HepG2 (cell line): ENCODE measurements around the gene TMEM184C. TPM values are rescaled to one million over a fixed set of nuclear protein-coding genes. Genes with fewer than 3 reads are reported as not detected.

ENCODE experiments used
- ATAC-seq: fragments of 200-7000 bp; cut with Tn5 transposase; 3 replicates; pipeline ENCODE4 v1.9.1; 2020; ENCODE audit warnings: mild to moderate bottlenecking, moderate library complexity
- BruUV-seq: library from RNA; stranded (reverse); fragments of 400-500 nt; replicated peaks from 2 replicates; lab custom pipeline; 2021; lab: Mats Ljungman, UMichigan
- CTCF ChIA-PET: fragments of 300-600 bp; formaldehyde crosslinking; extraction: SDS; loops from one replicate; lab custom pipeline; 2021; ENCODE audit warnings: low total read pairs, inconsistent platforms, low intra/inter-chr PET ratio; lab: Yijun Ruan, JAX
- POLR2A ChIA-PET: fragments of 350-600 bp; sonication (Branson Sonifier 250); formaldehyde crosslinking; loops from one replicate; lab custom pipeline; 2020; ENCODE audit warnings: antibody characterized with exemption, inconsistent platforms; lab: Yijun Ruan, JAX
- DNase-seq: peaks from one replicate; pipeline ENCODE4 v3.0.0-alpha.2; 2015; ENCODE audit warnings: low spot score
- FAIRE-seq: peaks from 3 replicates; lab custom pipeline; 2011; peaks lifted over from hg19 to GRCh38; lab: Jason Lieb, UNC
- H2AFZ ChIP-seq: one replicate; pipeline ENCODE4 v1.6.1; 2011; ENCODE audit warnings: low read length, inconsistent platforms
- H3K27ac ChIP-seq: fragments of 300-600 bp; 3 replicates; pipeline ENCODE4 v1.8.0; 2011; ENCODE audit warnings: mixed run types, mild to moderate bottlenecking, mixed read lengths, low read length, inconsistent platforms; ENCODE audit not compliant: insufficient read depth; ENCODE audit errors: extremely low read length
- H3K27me3 ChIP-seq, 2 experiments: fragments of 200-600 bp in 1 of 2; 2 replicates in 1 of 2; 3 replicates in 1 of 2; pipeline versions ENCODE4 v1.6.0 to v1.8.0; 2011; ENCODE audit warnings: low read length in 2 of 2, mild to moderate bottlenecking in 2 of 2, moderate library complexity in 2 of 2, inconsistent platforms in 1 of 2; ENCODE audit not compliant: insufficient read depth in 2 of 2, control insufficient read depth in 1 of 2
- H3K36me3 ChIP-seq, 2 experiments: fragments of 200-600 bp in 1 of 2; replicated peaks in 1 of 2; 2 replicates in 1 of 2; 3 replicates in 1 of 2; pipeline versions ENCODE4 v1.5.1 to v1.8.0; 2011; ENCODE audit warnings: low read length in 2 of 2, inconsistent platforms in 1 of 2; ENCODE audit not compliant: insufficient read depth in 2 of 2, control insufficient read depth in 1 of 2
- H3K4me1 ChIP-seq: 2 replicates; pipeline ENCODE4 v1.5.1; 2012; ENCODE audit warnings: low read length, inconsistent platforms; ENCODE audit not compliant: insufficient read depth
- H3K4me2 ChIP-seq: 2 replicates; pipeline ENCODE4 v1.6.0; 2011; ENCODE audit warnings: low read depth, low read length, inconsistent platforms
- H3K4me3 ChIP-seq, 3 experiments: fragments of 200-600 bp in 1 of 3; sonication (generic), shearing (Covaris generic) in 1 of 3; replicated peaks in 1 of 3; 2 replicates each; pipeline ENCODE4 v1.5.1; 2011 to 2016; ENCODE audit warnings: low read length in 3 of 3, inconsistent platforms in 2 of 3, low read depth in 2 of 3, mild to moderate bottlenecking in 2 of 3, control low read depth in 1 of 3, mixed read lengths in 1 of 3; ENCODE audit not compliant: insufficient read depth in 1 of 3
- H3K79me2 ChIP-seq: one replicate; pipeline ENCODE4 v1.6.1; 2011; ENCODE audit warnings: low read length, inconsistent platforms; ENCODE audit not compliant: insufficient read depth
- H3K9ac ChIP-seq: 2 replicates; pipeline ENCODE4 v1.6.0; 2011; ENCODE audit warnings: mild to moderate bottlenecking, low read depth, low read length, inconsistent platforms; ENCODE audit not compliant: insufficient read depth
- H3K9me3 ChIP-seq: 2 replicates; pipeline ENCODE4 v1.5.1; 2012; ENCODE audit warnings: mild to moderate bottlenecking, low read length
- H4K20me1 ChIP-seq: 2 replicates; pipeline ENCODE4 v1.6.0; 2011; ENCODE audit warnings: inconsistent platforms, mild to moderate bottlenecking, low read length, moderate library complexity; ENCODE audit not compliant: insufficient read depth
- AKNA ChIP-seq: sonication (generic); formaldehyde crosslinking; IDR thresholded peaks from 2 replicates; pipeline ENCODE4 v1.4.0; 2020; ENCODE audit warnings: missing genetic modification reagents, borderline replicate concordance
- ARNT ChIP-seq: fragments of 450-650 bp; IDR thresholded peaks from 2 replicates; pipeline ENCODE4 v1.6.1; 2017
- ETV5 ChIP-seq: IDR thresholded peaks from 2 replicates; pipeline ENCODE4 v1.6.1; 2018; ENCODE audit warnings: missing biosample characterization, missing genetic modification reagents, inconsistent platforms, borderline replicate concordance
- JUNB ChIP-seq: sonication (generic); formaldehyde crosslinking; IDR thresholded peaks from 2 replicates; pipeline ENCODE4 v1.8.0; 2022; ENCODE audit warnings: missing genetic modification reagents, mild to moderate bottlenecking, borderline replicate concordance
- JUND ChIP-seq: sonication (generic); formaldehyde crosslinking; IDR thresholded peaks from 2 replicates; pipeline ENCODE4 v1.8.0; 2022; ENCODE audit warnings: mild to moderate bottlenecking, missing genetic modification reagents
- SMC3 ChIP-seq: IDR thresholded peaks from 2 replicates; pipeline ENCODE4 v1.6.1; 2011; ENCODE audit warnings: low read length, improper control_type of control experiment
- SNAPC2 ChIP-seq: sonication (generic); formaldehyde crosslinking; IDR thresholded peaks from 2 replicates; pipeline ENCODE4 v1.8.1; 2022; ENCODE audit warnings: mild to moderate bottlenecking, missing genetic modification reagents
- ZBTB7B ChIP-seq: sonication (generic); formaldehyde crosslinking; IDR thresholded peaks from 2 replicates; pipeline ENCODE4 v1.4.0; 2020; ENCODE audit warnings: missing genetic modification reagents
- ZBTB8A ChIP-seq: sonication (generic); formaldehyde crosslinking; IDR thresholded peaks from 2 replicates; pipeline ENCODE4 v1.4.0; 2020; ENCODE audit warnings: mild to moderate bottlenecking, low read depth, missing genetic modification reagents, borderline replicate concordance
- ZNF619 ChIP-seq: sonication (generic); formaldehyde crosslinking; IDR thresholded peaks from 2 replicates; pipeline ENCODE4 v1.4.0; 2020; ENCODE audit warnings: mild to moderate bottlenecking, missing genetic modification reagents
- WGBS: methylation state at CpG from one replicate; pipeline ENCODE4 v1.1.6; 2017; ENCODE audit warnings: low lambda C conversion rate; 5-methylcytosine and 5-hydroxymethylcytosine counted together
- in situ Hi-C: cut with HindIII; loops from 2 replicates; pipeline ENCODE4 v1.10.0; 2017; ENCODE audit warnings: low pct_unique_long_range_greater_than_20kb; ENCODE audit not compliant: extremely low pct_ligation_motif_present
- intact Hi-C: fragments of 100-400 bp; cut with micrococcal nuclease; formaldehyde crosslinking; loops from one replicate; pipeline ENCODE4 v1.10.0; 2022; ENCODE audit not compliant: unreplicated experiment
- polyA plus RNA-seq, 8 experiments: library from polyadenylated mRNA; depleted of rRNA in 3 of 8; stranded (reverse) in 7 of 8; unstranded in 1 of 8; fragments of >200 nt; fragmentation: Illumina TruSeq in 4 of 8; extraction: Trizol in 4 of 8; gene quantifications; 2 replicates each; pipeline versions ENCODE4 v1.2.1 to v1.2.3, GENCODE V29; 2011 to 2016; ENCODE audit warnings: low read depth in 4 of 8, missing spikeins in 1 of 8, mixed read lengths in 1 of 8; ENCODE audit not compliant: insufficient read depth in 1 of 8
- total RNA-seq, 5 experiments: library from RNA; depleted of rRNA; stranded (reverse); fragments of >200 nt; fragmentation: Illumina TruSeq; extraction: Trizol; gene quantifications; 2 replicates each; pipeline ENCODE4 v1.2.3, GENCODE V29; 2016; ENCODE audit warnings: low read depth in 1 of 5

Gene TMEM184C
- total and polyA plus RNA-seq, 2 of the 13 experiments (the other 11 are each of a cell fraction or from before 2014, with no cell fraction given), result 13.9 to 26.1 TPM

- ChIA-PET POLR2A (no interaction called here), CTCF (no interaction called here)
- WGBS, result 96% methylated on average over 1 of the region's 1 CpG
- Histone ChIP-seq H3K27me3 (no peaks in the 10 kb centered on the region), H2AFZ (no peak overlapping the region), H3K4me1 (no peaks in the 10 kb centered on the region), H3K4me2 (no peak overlapping the region), H4K20me1 (no peaks in the 10 kb centered on the region), H3K27ac (no peak overlapping the region), H3K4me3 (no peak overlapping the region), H3K79me2 (no peaks in the 10 kb centered on the region), H3K36me3 (peaks cover 1 to 46% of the 10 kb centered on the region in 2 experiments), H3K9ac (no peak overlapping the region), H3K9me3 (no peaks in the 10 kb centered on the region)
- ATAC-seq (no peak), DNase-seq (no peak), FAIRE-seq (no peak)
- in situ Hi-C loops (no loop called here), intact Hi-C loops (no loop called here)
- no peak for TF ChIP-seq ZNF619 (CRISPR knock-in tag)
- no peak for TF ChIP-seq AKNA (CRISPR knock-in tag)
- TF ChIP-seq JUND (CRISPR knock-in tag), result no peak
- TF ChIP-seq SNAPC2 (CRISPR knock-in tag), result no peak
- TF ChIP-seq ZBTB7B (CRISPR knock-in tag), result no peak
- no peak for TF ChIP-seq ETV5 (CRISPR knock-in tag)
- TF ChIP-seq ARNT, result no peak
- no peak for TF ChIP-seq ZBTB8A (CRISPR knock-in tag)
- no peak for TF ChIP-seq SMC3
- TF ChIP-seq JUNB, result no peak
- no TSS peak for BruUV-seq
Measured at GRCh38 chr4:147629783-147630730, 12.9 kb downstream of the TMEM184C start.
